H1 (cell line): ENCODE measurements around the gene EEF1AKMT1. TPM values are rescaled to one million over a fixed set of nuclear protein-coding genes. Genes with fewer than 3 reads are reported as not detected.

Experiments used
- CTCF ChIA-PET: fragments of 300-600 bp; sonication (Branson Sonifier 250); formaldehyde crosslinking; loops from one replicate; lab custom pipeline; 2021; ENCODE audit not compliant: partially characterized antibody; lab: Charles Lee
- POLR2A ChIA-PET: fragments of 300-600 bp; sonication (Branson Sonifier 250); formaldehyde crosslinking; loops from one replicate; lab custom pipeline; 2021; ENCODE audit warnings: inconsistent platforms; ENCODE audit not compliant: partially characterized antibody; lab: Charles Lee
- DNase-seq, 2 experiments: peaks; one replicate each; pipeline versions ENCODE4 v3.0.0 to v3.0.0-alpha.2; 2010 to 2022; ENCODE audit warnings: low spot score in 2 of 2, low read depth in 1 of 2, mixed read lengths in 1 of 2
- FAIRE-seq: peaks from 2 replicates; lab custom pipeline; 2011; peaks lifted over from hg19 to GRCh38; lab: Jason Lieb, UNC
- H2AFZ ChIP-seq: 2 replicates; pipeline ENCODE4 v1.8.1; 2012; ENCODE audit warnings: low read length, inconsistent platforms
- H2AK5ac ChIP-seq: 2 replicates; pipeline ENCODE4 v1.6.1; 2013; ENCODE audit warnings: low read depth, low read length
- H2BK120ac ChIP-seq: replicated peaks from 2 replicates; pipeline ENCODE3; 2013; ENCODE audit warnings: low read depth, low read length, inconsistent platforms
- H2BK12ac ChIP-seq: 2 replicates; pipeline ENCODE4 v1.6.1; 2013; ENCODE audit warnings: low read depth, low read length
- H2BK15ac ChIP-seq: 2 replicates; pipeline ENCODE4 v1.6.1; 2013; ENCODE audit warnings: low read length
- H2BK20ac ChIP-seq: 2 replicates; pipeline ENCODE4 v1.6.1; 2013; ENCODE audit warnings: low read length
- H2BK5ac ChIP-seq: 2 replicates; pipeline ENCODE4 v1.6.1; 2013; ENCODE audit warnings: low read depth, low read length
- H3K14ac ChIP-seq: 2 replicates; pipeline ENCODE4 v1.6.1; 2013; ENCODE audit warnings: inconsistent platforms; ENCODE audit not compliant: insufficient read length
- H3K18ac ChIP-seq: 2 replicates; pipeline ENCODE4 v1.6.1; 2013; ENCODE audit warnings: low read length; ENCODE audit errors: extremely low read depth
- H3K23ac ChIP-seq: 2 replicates; pipeline ENCODE4 v1.6.1; 2013; ENCODE audit warnings: inconsistent platforms; ENCODE audit not compliant: insufficient read length
- H3K23me2 ChIP-seq: 2 replicates; pipeline ENCODE4 v1.6.1; 2013; ENCODE audit warnings: low read depth, low read length
- H3K27ac ChIP-seq: 2 replicates; pipeline ENCODE4 v1.6.1; 2011; ENCODE audit warnings: low read depth, low read length, inconsistent platforms
- H3K27me3 ChIP-seq, 4 experiments: replicated peaks in 1 of 4; 1 replicate in 1 of 4; 2 replicates in 3 of 4; pipeline versions ENCODE4 v1.6.1 to v1.8.1; 2011 to 2013; ENCODE audit warnings: low read length in 3 of 4, mild to moderate bottlenecking in 3 of 4, inconsistent platforms in 2 of 4, mixed read lengths in 2 of 4, moderate library complexity in 1 of 4; ENCODE audit not compliant: control insufficient read depth in 3 of 4, insufficient read depth in 3 of 4; ENCODE audit errors: extremely low read depth in 1 of 4
- H3K36me3 ChIP-seq, 4 experiments: 2 replicates each; pipeline versions ENCODE4 v1.6.1 to v1.8.1; 2011 to 2013; ENCODE audit warnings: mild to moderate bottlenecking in 4 of 4, low read length in 3 of 4, moderate library complexity in 2 of 4, control low read depth in 1 of 4, inconsistent platforms in 1 of 4; ENCODE audit not compliant: insufficient read depth in 4 of 4, control insufficient read depth in 2 of 4
- H3K4ac ChIP-seq: replicated peaks from 2 replicates; pipeline ENCODE3; 2013; ENCODE audit warnings: low read length, low read depth, mixed read lengths, inconsistent platforms; ENCODE audit not compliant: insufficient read length
- H3K4me1 ChIP-seq, 4 experiments: replicated peaks in 1 of 4; 1 replicate in 1 of 4; 2 replicates in 3 of 4; pipeline versions ENCODE4 v1.6.1 to v1.8.1; 2011 to 2013; ENCODE audit warnings: low read length in 3 of 4, inconsistent platforms in 2 of 4, mixed read lengths in 1 of 4; ENCODE audit not compliant: insufficient read depth in 4 of 4, control insufficient read depth in 3 of 4
- H3K4me2 ChIP-seq, 2 experiments: 2 replicates each; pipeline versions ENCODE4 v1.6.1 to v1.8.1; 2011 to 2013; ENCODE audit warnings: low read depth in 2 of 2, low read length in 2 of 2, control low read depth in 1 of 2, inconsistent platforms in 1 of 2, mild to moderate bottlenecking in 1 of 2; ENCODE audit not compliant: insufficient read depth in 1 of 2
- H3K4me3 ChIP-seq, 4 experiments: fragments of 200-600, 300-600 bp in 1 of 4; sonication (generic), shearing (Covaris generic), sonication (Bioruptor Twin) in 1 of 4; 2 replicates each; pipeline versions ENCODE4 v1.5.1 to v1.8.1; 2011 to 2016; ENCODE audit warnings: low read length in 4 of 4, low read depth in 3 of 4, control low read depth in 2 of 4, inconsistent platforms in 2 of 4, mild to moderate bottlenecking in 2 of 4, mixed read lengths in 1 of 4, moderate library complexity in 1 of 4; ENCODE audit not compliant: insufficient read depth in 2 of 4; ENCODE audit errors: extremely low read depth in 1 of 4
- H3K56ac ChIP-seq: replicated peaks from 2 replicates; pipeline ENCODE3; 2013; ENCODE audit warnings: low read depth, mild to moderate bottlenecking, mixed read lengths, low read length, inconsistent platforms; ENCODE audit not compliant: insufficient read length
- H3K79me1 ChIP-seq: 2 replicates; pipeline ENCODE4 v1.6.1; 2013; ENCODE audit warnings: low read depth, low read length, control low read depth
- H3K79me2 ChIP-seq, 2 experiments: 2 replicates each; pipeline versions ENCODE4 v1.6.1 to v1.8.1; 2012 to 2013; ENCODE audit warnings: low read length in 2 of 2, mild to moderate bottlenecking in 2 of 2, inconsistent platforms in 1 of 2; ENCODE audit not compliant: insufficient read depth in 2 of 2, control insufficient read depth in 1 of 2
- H3K9ac ChIP-seq, 4 experiments: replicated peaks in 1 of 4; 1 replicate in 1 of 4; 2 replicates in 3 of 4; pipeline versions ENCODE4 v1.6.1 to v1.8.1; 2011 to 2013; ENCODE audit warnings: low read depth in 3 of 4, low read length in 3 of 4, control low read depth in 2 of 4, mild to moderate bottlenecking in 2 of 4, moderate library complexity in 2 of 4, inconsistent platforms in 1 of 4; ENCODE audit errors: extremely low read depth in 1 of 4
- H3K9me3 ChIP-seq, 2 experiments: 2 replicates each; pipeline versions ENCODE4 v1.6.1 to v1.8.1; 2012 to 2013; ENCODE audit warnings: mild to moderate bottlenecking in 2 of 2, moderate library complexity in 2 of 2, control low read depth in 1 of 2, inconsistent platforms in 1 of 2, low read depth in 1 of 2, low read length in 1 of 2, mixed read lengths in 1 of 2; ENCODE audit not compliant: insufficient read depth in 2 of 2
- H4K20me1 ChIP-seq, 2 experiments: replicated peaks in 1 of 2; 2 replicates each; pipeline versions ENCODE3 to v1.8.1; 2011 to 2013; ENCODE audit warnings: inconsistent platforms in 2 of 2, low read length in 2 of 2, mild to moderate bottlenecking in 1 of 2; ENCODE audit not compliant: insufficient read depth in 2 of 2, control insufficient read depth in 1 of 2
- H4K5ac ChIP-seq: 2 replicates; pipeline ENCODE4 v1.6.1; 2013; ENCODE audit warnings: low read length, low read depth, mixed read lengths, inconsistent platforms; ENCODE audit not compliant: insufficient read length
- H4K8ac ChIP-seq: 2 replicates; pipeline ENCODE4 v1.8.0; 2013; ENCODE audit warnings: mild to moderate bottlenecking, moderate library complexity, low read length, inconsistent platforms; ENCODE audit not compliant: insufficient read depth; ENCODE audit errors: extremely low read depth
- H4K91ac ChIP-seq: replicated peaks from 2 replicates; pipeline ENCODE3; 2013; ENCODE audit warnings: low read length, mixed read lengths, inconsistent platforms; ENCODE audit not compliant: insufficient read length
- BRCA1 ChIP-seq: IDR thresholded peaks from 2 replicates; pipeline ENCODE4 v1.6.1; 2012; ENCODE audit warnings: low read depth, low read length, improper control_type of control experiment
- EP300 ChIP-seq, 2 experiments: IDR thresholded peaks; 1 replicate in 1 of 2; 2 replicates in 1 of 2; pipeline ENCODE4 v1.6.1; 2011 to 2012; ENCODE audit warnings: low read depth in 2 of 2, low read length in 2 of 2, mild to moderate bottlenecking in 2 of 2, borderline replicate concordance in 1 of 2, inconsistent platforms in 1 of 2, moderate library complexity in 1 of 2
- GTF2F1 ChIP-seq: IDR thresholded peaks from 2 replicates; pipeline ENCODE4 v1.6.1; 2012; ENCODE audit warnings: low read depth, low read length, improper control_type of control experiment, borderline replicate concordance
- KDM4A ChIP-seq: IDR thresholded peaks from one replicate; pipeline ENCODE4 v1.7.1; 2012; ENCODE audit warnings: low read depth, mild to moderate bottlenecking, moderate library complexity, low read length, inconsistent platforms; ENCODE audit not compliant: severe bottlenecking
- SIN3A ChIP-seq, 2 experiments: IDR thresholded peaks in 1 of 2; conservative IDR thresholded peaks in 1 of 2; 2 replicates each; pipeline ENCODE4 v1.6.1; 2011 to 2012; ENCODE audit warnings: low read length in 2 of 2, improper control_type of control experiment in 1 of 2, low read depth in 1 of 2, mild to moderate bottlenecking in 1 of 2
- SIRT6 ChIP-seq: IDR thresholded peaks from one replicate; pipeline ENCODE4 v1.7.1; 2012; ENCODE audit warnings: low read length, inconsistent platforms
- SIX5 ChIP-seq: IDR thresholded peaks from 2 replicates; pipeline ENCODE4 v1.6.1; 2011; ENCODE audit warnings: mild to moderate bottlenecking, low read depth, low read length
- SP1 ChIP-seq: IDR thresholded peaks from 2 replicates; pipeline ENCODE4 v1.6.1; 2011; ENCODE audit warnings: low read depth, low read length
- TEAD4 ChIP-seq: IDR thresholded peaks from 2 replicates; pipeline ENCODE4 v1.6.1; 2012; ENCODE audit warnings: low read depth, low read length, inconsistent platforms, mixed read lengths
- WGBS, 2 experiments: shearing (Covaris generic) in 1 of 2; methylation state at CpG; one replicate each; pipeline versions ENCODE4 v1.1.6 to v1.1.7; 2013 to 2015; ENCODE audit warnings: low lambda C conversion rate in 2 of 2, mixed read lengths in 2 of 2, inconsistent platforms in 1 of 2, low coverage in 1 of 2, missing lambda C conversion rate in 1 of 2; ENCODE audit not compliant: insufficient replicate concordance in 2 of 2, insufficient coverage in 1 of 2, insufficient read length in 1 of 2; ENCODE audit errors: extremely low coverage in 1 of 2, missing lambda C conversion rate in 1 of 2; 5-methylcytosine and 5-hydroxymethylcytosine counted together
- polyA plus RNA-seq, 7 experiments: library from polyadenylated mRNA; depleted of rRNA in 3 of 7; stranded (reverse) in 5 of 7; unstranded in 2 of 7; fragments of >200 nt in 5 of 7; fragments of 200-250 nt in 2 of 7; gene quantifications; 1 replicate in 5 of 7; 2 replicates in 1 of 7; 4 replicates in 1 of 7; pipeline versions ENCODE4 v1.2.1 to v1.2.3, GENCODE V29; 2011 to 2013; ENCODE audit warnings: missing spikeins in 2 of 7, mixed read lengths in 2 of 7
- total RNA-seq: library from RNA; stranded (reverse); fragmentation: NEBNext Ultra II Directional; extraction: Animal tissue kit (Norgen Biotek cat#: 25700); gene quantifications from 2 replicates; pipeline ENCODE4 v1.2.1, GENCODE V29; 2021
- TF ChIP-seq, protein P1 (sequence below): IDR thresholded peaks from 2 replicates; pipeline ENCODE4 v1.6.1; 2012; ENCODE audit warnings: inconsistent platforms
- TF ChIP-seq, protein P2 (sequence below): IDR thresholded peaks from 2 replicates; pipeline ENCODE4 v1.6.1; 2011; ENCODE audit warnings: low read length, improper control_type of control experiment

Gene EEF1AKMT1
- total and polyA plus RNA-seq, 2 of the 8 experiments (the other 6 are each of a cell fraction or from before 2014, with no cell fraction given) = 3.1 to 4.1 TPM

DNA sequence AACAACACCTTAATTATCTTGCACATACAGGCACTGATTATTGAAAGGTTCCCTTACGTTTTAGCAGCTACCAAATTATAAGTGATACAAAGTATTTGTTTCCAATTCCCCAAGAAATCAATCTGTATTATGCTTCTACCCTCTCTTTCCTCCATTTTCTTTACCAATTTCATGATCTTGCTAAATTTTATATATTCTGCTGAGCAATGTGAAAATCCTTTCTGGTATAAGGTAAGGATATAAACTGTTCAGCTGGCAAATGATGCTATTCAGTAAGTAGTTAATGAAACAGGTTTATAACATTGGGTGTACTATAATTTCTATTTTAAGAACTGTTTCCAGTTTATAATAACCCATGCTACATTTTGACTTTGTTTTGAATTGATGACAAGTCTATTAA is 985 bp upstream of the EEF1AKMT1 start:
- Histone ChIP-seq H3K27ac (no peak overlapping the region), H2BK20ac (no peak overlapping the region), H3K9ac (no peak overlapping the region), H3K14ac (no peak overlapping the region), H2BK120ac (no peak overlapping the region), H3K18ac (no peak overlapping the region), H2BK5ac (no peak overlapping the region), H4K20me1 (no peaks in the 10 kb centered on the region), H2AFZ (no peak overlapping the region), H4K8ac (no peak overlapping the region), H3K79me2 (0 out of 4 replicates have a peak, but pooled peaks cover 0 to 2% of the 10 kb centered on the region in 2 experiments), H4K91ac (no peak overlapping the region), H2AK5ac (no peak overlapping the region), H3K4me3 (no peak overlapping the region), H3K56ac (no peak overlapping the region), H3K23ac (no peak overlapping the region), H2BK15ac (no peak overlapping the region), H3K27me3 (no peaks in the 10 kb centered on the region), H3K4ac (no peak overlapping the region), H3K36me3 (no peaks in the 10 kb centered on the region), H2BK12ac (no peak overlapping the region), H4K5ac (no peak overlapping the region), H3K9me3 (no peaks in the 10 kb centered on the region), H3K23me2 (peaks cover 6% of the 10 kb centered on the region), H3K4me2 (no peak overlapping the region), H3K79me1 (no peaks in the 10 kb centered on the region), H3K4me1 (peaks cover 0 to 6% (median 0%) of the 10 kb centered on the region in 4 experiments; a peak in 3 of 7 replicates)
- DNase-seq = no peak
- WGBS, 2 experiments = 82% methylated on average over 1 of the region's 1 CpG; no CpG with 5 or more reads in 1 of the 2 experiments
- ChIA-PET POLR2A (interaction anchor here (2.9 kb wide), 1 partner anchor 12 kb away, joined by 15 read pairs; no protein-coding TSS in a partner anchor), CTCF (interaction anchor here (0.6 to 1.4 kb wide), 2 partner anchors 150 to 282 kb away, joined by 3 read pairs; no protein-coding TSS in a partner anchor)
- FAIRE-seq = no peak
- TF ChIP-seq SP1 (no peak), SIN3A (conservative IDR thresholded peaks at IDR 0.05 in 1 of 2, IDR thresholded peaks at IDR 0.05 in 1 of 2; ENCODE audit: low read depth in 1 of 2, low read length in 2 of 2) (no peak), SIRT6 (no peak), GTF2F1 (no peak), SIX5 (no peak), BRCA1 (no peak), EP300 (IDR thresholded peaks at IDR 0.05; ENCODE audit: borderline replicate concordance in 1 of 2, low read depth in 2 of 2, low read length in 2 of 2) (no peak), KDM4A (no peak), TEAD4 (no peak)
- TF ChIP-seq, protein P1, sequence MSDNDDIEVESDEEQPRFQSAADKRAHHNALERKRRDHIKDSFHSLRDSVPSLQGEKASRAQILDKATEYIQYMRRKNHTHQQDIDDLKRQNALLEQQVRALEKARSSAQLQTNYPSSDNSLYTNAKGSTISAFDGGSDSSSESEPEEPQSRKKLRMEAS = no peak
- TF ChIP-seq, protein P2, sequence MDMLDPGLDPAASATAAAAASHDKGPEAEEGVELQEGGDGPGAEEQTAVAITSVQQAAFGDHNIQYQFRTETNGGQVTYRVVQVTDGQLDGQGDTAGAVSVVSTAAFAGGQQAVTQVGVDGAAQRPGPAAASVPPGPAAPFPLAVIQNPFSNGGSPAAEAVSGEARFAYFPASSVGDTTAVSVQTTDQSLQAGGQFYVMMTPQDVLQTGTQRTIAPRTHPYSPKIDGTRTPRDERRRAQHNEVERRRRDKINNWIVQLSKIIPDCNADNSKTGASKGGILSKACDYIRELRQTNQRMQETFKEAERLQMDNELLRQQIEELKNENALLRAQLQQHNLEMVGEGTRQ = no peak
